Measurements from ENCODE around the gene PPARGC1A.

Gene PPARGC1A

GRCh38 chr4:23750125-23750524 is 139.7 kb downstream of the PPARGC1A start:
- H3K4me3 ChIP-seq (ENCODE audit: low read depth, low read length), result no peak overlapping the region
- DNase-seq (ENCODE audit: low read depth), result no peak
- no peak for TF ChIP-seq CTCF (IDR thresholded peaks at IDR 0.05; ENCODE audit: low read depth, low read length, missing control alignments)
- in situ Hi-C loops (cut with HindIII; ENCODE audit: low sequenced_read_pairs), result no loop called here

- no peak for TF ChIP-seq CTCF (IDR thresholded peaks at IDR 0.05; ENCODE audit: low read depth, low read length, missing control alignments)
- no peak for DNase-seq (ENCODE audit: low read depth)
- H3K4me3 ChIP-seq (ENCODE audit: low read depth, low read length), result no peak overlapping the region
- in situ Hi-C loops (cut with HindIII; ENCODE audit: low sequenced_read_pairs), result no loop called here
Observed at GRCh38 chr4:23747281-23747735, 142.5 kb downstream of the PPARGC1A start.

- in situ Hi-C loops (cut with HindIII; ENCODE audit: low sequenced_read_pairs), result no loop called here
Observed at GRCh38 chr4:23746672-23747071, 143.2 kb downstream of the PPARGC1A start.

GRCh38 chr4:23746027-23746426 is 143.8 kb downstream of the PPARGC1A start:
- DNase-seq (ENCODE audit: low read depth), result no peak
- in situ Hi-C loops (cut with HindIII; ENCODE audit: low sequenced_read_pairs), result no loop called here
- no peak overlapping the region for H3K4me3 ChIP-seq (ENCODE audit: low read depth, low read length)
- no peak for TF ChIP-seq CTCF (IDR thresholded peaks at IDR 0.05; ENCODE audit: low read depth, low read length, missing control alignments)

More at GRCh38 chr4:23746672-23747071, 143.2 kb downstream of the PPARGC1A start:
- TF ChIP-seq CTCF (IDR thresholded peaks at IDR 0.05; ENCODE audit: low read depth, low read length, missing control alignments), result no peak
- no peak overlapping the region for H3K4me3 ChIP-seq (ENCODE audit: low read depth, low read length)
- no peak for DNase-seq (ENCODE audit: low read depth)

GRCh38 chr4:23745377-23745776 is 144.5 kb downstream of the PPARGC1A start:
- TF ChIP-seq CTCF (IDR thresholded peaks at IDR 0.05; ENCODE audit: low read depth, low read length, missing control alignments), result no peak
- H3K4me3 ChIP-seq (ENCODE audit: low read depth, low read length), result no peak overlapping the region
- no peak for DNase-seq (ENCODE audit: low read depth)
- in situ Hi-C loops (cut with HindIII; ENCODE audit: low sequenced_read_pairs), result no loop called here
